ENCODE results near the gene SNX30.

The SNX30 gene

DNA sequence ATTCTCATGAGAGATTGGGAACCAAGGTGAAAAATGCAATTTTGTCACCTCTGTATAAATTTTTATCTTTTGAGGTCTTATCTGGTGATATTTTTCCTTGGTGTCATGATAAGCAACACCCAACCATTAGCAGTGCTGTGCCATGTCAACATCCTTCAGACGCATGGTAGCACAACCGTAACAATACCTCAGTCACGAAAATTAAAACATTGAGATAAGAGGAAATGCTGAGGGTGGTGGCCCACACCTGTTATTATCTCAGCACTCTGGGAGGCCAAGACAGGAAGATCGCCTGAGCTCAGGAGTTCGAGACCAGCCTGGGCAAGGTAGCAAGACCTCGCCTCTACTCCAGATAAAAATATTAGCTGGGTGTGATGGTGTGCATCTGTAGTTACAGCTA lies 107.4 kb downstream of the SNX30 start:
- DNase-seq (ENCODE audit: low read depth in 2 of 2) = no peak

DNA sequence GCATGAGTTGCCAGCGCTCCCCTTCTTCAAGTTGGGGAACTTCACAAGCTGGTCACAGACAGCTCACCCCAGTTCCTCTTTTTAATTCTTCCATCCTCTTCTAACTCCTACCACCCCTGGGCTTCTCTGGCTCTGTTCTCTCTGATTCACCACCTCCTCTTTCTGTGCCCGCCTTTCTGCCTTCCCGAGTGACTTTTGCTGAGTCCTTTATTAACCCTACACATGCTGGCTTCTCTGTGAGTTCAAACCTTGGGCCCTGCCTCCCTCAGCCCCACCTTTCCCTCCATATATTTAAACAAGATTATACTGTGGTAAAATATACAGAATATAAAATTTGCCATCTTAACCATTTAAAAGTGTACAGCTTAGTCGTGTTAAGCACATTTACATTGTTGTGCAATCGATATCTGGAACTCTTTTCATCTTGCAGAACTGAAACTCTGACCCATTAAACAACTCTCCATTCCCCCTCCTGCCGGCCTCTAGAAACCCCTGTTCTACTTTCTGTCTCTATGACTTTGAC lies 108.1 kb downstream of the SNX30 start:
- no peak for DNase-seq (ENCODE audit: low read depth in 2 of 2)

DNA sequence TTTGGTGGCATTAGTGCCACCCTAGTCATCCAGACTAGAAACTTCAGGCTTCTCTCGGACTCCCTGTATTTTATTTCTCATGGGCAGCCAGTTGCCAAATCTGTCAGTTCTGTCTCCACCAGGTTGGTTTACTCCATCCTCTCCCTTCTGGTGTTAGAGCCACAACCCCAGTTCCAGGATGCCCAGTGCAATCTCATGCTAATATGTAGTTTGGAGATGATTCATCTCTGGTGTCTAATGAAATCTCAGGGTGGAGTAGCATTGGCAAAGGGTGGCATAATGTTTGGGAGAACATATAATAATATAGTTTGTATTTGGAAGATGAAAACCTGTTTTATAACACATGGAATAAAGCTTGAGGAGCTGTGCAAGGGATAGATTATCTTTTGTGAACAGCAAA lies 109.9 kb downstream of the SNX30 start:
- no peak for DNase-seq (ENCODE audit: low read depth in 2 of 2)

DNA sequence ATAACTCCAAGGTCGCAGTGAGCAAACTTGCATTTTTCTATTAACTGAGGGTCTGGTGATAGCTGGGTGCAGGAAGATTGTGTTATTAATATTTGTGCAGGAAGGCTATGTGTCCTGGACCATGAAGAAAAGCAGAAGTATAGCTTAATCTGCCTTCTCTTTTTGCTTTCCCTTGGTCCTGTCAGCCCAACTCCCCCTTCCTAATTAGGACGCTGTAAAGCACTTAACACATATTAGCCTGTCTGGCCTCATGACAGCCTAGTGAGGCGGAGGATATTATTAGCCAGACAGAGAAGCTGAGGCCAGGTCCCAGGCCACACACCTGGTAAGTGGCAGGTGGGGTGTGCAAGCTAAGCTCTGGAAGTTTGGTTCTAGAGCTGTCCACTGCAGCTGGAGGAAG lies 110.6 kb downstream of the SNX30 start:
- no peak for DNase-seq (ENCODE audit: low read depth in 2 of 2)

DNA sequence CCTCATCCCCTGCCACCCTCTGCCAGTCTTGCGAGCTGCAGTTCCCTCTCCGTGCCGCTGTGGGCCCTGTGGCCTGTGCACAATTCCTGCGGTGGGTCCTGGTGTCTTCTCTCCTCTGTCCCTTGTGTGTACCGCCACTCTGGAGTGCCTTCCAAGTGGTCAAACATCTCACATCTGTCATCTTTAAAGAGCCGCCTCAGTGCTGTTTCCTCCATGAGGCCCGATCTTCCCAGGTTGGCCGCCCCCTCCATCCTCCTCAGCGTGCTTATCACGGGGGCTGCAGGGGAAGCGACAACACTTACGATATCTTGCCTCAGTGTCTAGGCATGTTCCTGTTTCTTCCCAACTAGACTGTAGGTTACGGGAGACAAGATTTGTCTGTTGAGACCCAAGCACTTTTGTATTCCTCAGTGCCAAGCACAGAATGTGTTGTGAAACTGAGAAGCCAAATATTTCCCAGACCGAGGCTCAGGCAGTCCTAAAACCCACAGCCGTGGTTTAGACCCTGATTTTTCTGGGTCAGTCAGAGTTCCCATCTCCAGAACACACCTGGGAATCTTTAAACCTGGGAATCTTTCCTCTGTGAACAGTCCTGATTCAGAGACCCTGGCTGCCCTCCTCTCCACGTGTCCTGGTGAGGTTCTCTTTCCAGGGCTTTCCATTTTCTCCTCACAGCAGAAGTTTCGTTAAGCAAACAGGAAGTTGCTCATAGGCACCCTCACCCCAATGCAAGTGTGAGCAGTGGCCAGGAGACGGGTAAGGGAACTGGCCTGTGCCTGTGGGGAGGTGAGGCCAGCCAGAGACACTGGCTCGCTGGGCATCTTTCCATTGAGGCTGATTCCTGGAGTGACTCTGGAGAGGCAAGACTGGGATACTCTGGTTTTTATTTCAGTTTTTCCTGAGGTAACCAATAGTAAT lies 111.3 kb downstream of the SNX30 start:
- DNase-seq (ENCODE audit: low read depth in 2 of 2) = no peak

GRCh38 chr9:112863214-112863613 lies 112.7 kb downstream of the SNX30 start:
- no peak for DNase-seq (ENCODE audit: low read depth in 2 of 2)

- no peak for DNase-seq (ENCODE audit: low read depth in 2 of 2)
These were observed 113.2 kb downstream of the SNX30 start for GRCh38 chr9:112863746-112864145.

- no peak for DNase-seq (ENCODE audit: low read depth in 2 of 2)
These were observed 113.8 kb downstream of the SNX30 start for GRCh38 chr9:112864403-112864802.

DNA sequence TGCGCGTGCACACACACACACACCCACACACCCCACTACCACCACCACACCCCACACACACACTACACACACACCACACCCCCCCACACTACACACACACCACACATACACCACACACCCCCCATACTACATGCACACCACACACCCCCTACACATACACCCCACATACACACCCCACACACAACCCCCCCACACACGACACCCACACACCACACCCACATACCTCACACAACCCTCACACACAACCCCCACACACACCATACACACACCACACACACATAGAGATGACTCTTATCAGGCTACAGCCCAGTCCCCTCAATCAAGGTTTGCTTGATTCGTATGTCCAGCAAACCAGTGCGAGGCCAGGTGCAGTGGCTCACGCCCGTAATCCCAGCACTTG lies 114.4 kb downstream of the SNX30 start:
- no peak for DNase-seq (ENCODE audit: low read depth in 2 of 2)

DNA sequence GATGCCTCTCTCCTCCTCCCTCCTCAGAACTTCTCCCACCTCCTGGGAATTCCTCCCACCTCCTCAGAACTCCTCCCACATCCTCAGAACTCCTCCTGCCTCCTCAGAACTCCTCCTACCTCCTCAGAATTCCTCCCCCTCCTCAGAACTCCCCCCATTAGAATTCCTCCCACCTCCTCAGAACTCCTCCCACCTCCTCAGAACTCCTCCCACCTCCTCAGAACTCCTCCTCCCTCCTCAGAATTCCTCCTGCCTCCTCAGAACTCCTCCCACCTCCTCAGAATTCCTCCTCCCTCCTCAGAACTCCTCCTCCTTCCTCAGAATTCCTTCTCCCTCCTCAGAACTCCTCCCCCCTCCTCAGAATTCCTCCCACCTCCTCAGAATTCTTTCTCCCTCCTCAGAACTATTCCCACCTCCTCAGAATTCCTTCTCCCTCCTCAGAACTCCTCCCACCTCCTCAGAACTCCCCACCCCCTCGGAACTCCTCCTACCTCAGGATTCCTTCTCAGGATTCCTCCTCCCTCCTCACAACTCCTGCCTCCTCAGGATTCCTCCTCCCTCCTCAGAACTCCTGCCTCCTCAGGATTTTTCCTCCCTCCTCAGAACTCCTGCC lies 116.2 kb downstream of the SNX30 start:
- DNase-seq (ENCODE audit: low read depth in 2 of 2) = no peak

GRCh38 chr9:112867275-112867991 lies 116.9 kb downstream of the SNX30 start:
- DNase-seq (ENCODE audit: low read depth in 2 of 2) = peak; percentile 5 to 31

- DNase-seq (ENCODE audit: low read depth in 2 of 2) = no peak
These were observed 117.9 kb downstream of the SNX30 start for GRCh38 chr9:112868461-112868860.

GRCh38 chr9:112869041-112869529 lies 118.5 kb downstream of the SNX30 start:
- DNase-seq (ENCODE audit: low read depth in 2 of 2) = no peak

- no peak for DNase-seq (ENCODE audit: low read depth in 2 of 2)
These were observed 119.4 kb downstream of the SNX30 start for GRCh38 chr9:112869917-112870316.

- DNase-seq (ENCODE audit: low read depth in 2 of 2) = no peak
These were observed 120.0 kb downstream of the SNX30 start for GRCh38 chr9:112870556-112870955.

DNA sequence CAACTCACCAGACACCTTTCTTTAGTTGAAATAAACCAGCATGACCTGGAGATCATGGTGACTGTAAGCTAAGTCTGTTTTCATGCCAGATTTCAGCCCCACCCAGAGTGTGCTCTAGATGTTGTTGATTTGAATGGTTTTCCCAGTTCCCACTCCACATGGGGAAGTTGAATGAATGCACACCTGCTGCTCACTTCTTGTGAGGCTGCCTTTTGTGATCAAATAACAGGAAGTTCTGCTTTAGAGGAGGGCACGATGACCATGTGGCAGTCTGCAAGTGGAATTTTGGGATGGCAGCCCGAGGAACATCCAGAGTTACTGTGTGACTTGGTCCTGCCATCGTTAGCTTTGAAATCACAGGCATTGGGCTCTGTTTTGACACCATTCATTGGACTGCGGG lies 121.5 kb downstream of the SNX30 start:
- DNase-seq (ENCODE audit: low read depth in 2 of 2) = no peak

GRCh38 chr9:112873773-112874405 lies 123.3 kb downstream of the SNX30 start:
- DNase-seq (ENCODE audit: low read depth in 2 of 2) = no peak

GRCh38 chr9:112878752-112879151 lies 128.2 kb downstream of the SNX30 start:
- DNase-seq (ENCODE audit: low read depth in 2 of 2) = no peak

GRCh38 chr9:112880650-112881049 lies 130.1 kb downstream of the SNX30 start:
- no peak for DNase-seq (ENCODE audit: low read depth in 2 of 2)

- no peak for DNase-seq (ENCODE audit: low read depth in 2 of 2)
These were observed 130.8 kb downstream of the SNX30 start for GRCh38 chr9:112881331-112881730.

DNA sequence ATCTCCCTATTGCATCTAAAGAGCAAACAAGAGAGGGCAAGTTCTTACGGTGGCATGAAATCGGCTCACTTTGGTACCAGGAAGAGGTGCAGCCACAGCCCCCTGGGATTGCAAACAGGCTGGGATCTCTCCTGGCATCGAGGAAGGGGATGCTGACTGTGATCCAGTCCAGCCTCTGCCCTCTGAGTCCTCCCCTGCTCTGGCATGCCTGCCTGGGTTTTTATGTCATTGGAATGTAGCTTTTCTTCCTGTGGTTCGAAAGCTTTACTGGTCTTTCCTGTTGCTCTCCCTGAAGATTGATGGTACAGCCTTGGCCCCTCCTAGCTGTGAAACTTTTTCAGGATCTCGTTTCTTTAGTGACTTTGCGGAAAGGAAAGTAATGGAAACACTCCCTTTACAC lies 133.5 kb downstream of the SNX30 start:
- DNase-seq (ENCODE audit: low read depth in 2 of 2) = no peak

DNA sequence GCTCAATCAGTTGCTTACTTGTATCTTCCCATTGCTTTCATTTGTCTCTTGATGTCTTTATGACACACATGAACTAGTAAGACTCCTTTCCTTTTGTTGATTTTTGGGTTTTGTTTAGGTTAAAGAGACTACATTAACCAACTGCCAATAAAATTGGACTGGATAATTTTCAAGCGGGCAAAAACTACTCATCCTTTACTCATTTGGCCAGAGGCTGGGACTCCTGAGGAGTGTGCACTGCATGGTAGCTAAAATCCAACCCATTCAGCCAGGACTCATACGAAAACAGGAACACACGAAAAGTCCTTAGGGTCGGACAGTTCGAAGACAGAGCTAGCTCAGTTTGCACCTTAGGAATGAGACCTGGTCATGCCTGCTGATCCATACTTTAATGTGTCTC lies 134.2 kb downstream of the SNX30 start:
- DNase-seq (ENCODE audit: low read depth in 2 of 2) = no peak

All from stimulated activated CD4-positive, alpha-beta T cell treated with anti-CD3 and anti-CD28 coated beads, Interleukin-15, amount 100 ng/mL, for 48 hours (primary cell).